Right forelimb (tissue), 1 donor: ENCODE measurements around the gene POLR1H.
"Not testable (repeated sequence)": the region's sequence is repeated elsewhere in the genome, so short reads cannot be mapped to it uniquely, and the experiment has no call there.

Experiments
- DNase-seq: peaks from one replicate; pipeline ENCODE4 v3.0.0-alpha.2; 2018

Gene POLR1H

GRCh38 chr6:30061092-30061857, at the start of gene POLR1H:
Gene POLR1H (plus strand): TSS chr6:30061265. CDS start chr6:30061525, 260 bp downstream.
- DNase-seq, result peak; percentile 93

DNA sequence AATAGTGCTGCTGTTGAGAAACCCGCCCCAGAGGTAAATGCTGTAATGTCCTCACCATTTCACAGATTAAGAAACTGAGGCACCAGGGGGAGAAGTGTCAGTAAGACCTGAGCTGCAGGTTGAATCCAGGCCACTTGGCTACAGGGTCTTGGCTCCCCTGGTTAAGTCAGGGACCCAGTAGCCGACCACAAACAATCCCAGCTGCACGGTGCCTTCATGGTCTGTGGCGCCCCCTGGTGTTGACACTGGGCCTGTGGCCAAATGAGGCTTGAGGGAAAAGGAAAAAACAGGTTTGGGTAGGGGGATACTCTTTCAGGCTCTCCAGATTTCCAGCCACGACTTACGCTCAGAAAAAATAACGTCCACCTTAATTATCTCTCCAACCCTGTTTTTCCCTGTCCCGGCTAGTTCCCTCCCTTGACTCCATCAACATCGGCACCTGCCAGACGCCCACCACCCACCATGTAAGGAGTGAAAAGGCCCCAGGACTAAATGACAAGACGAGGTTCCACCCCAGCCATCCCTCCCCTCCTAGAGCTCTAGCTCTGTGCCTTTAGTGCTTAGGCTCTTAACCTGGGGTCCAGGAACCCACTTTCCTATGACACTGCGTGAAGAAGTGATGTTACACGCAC, 47.7 kb upstream of the POLR1H start:
- DNase-seq, result no peak

DNA sequence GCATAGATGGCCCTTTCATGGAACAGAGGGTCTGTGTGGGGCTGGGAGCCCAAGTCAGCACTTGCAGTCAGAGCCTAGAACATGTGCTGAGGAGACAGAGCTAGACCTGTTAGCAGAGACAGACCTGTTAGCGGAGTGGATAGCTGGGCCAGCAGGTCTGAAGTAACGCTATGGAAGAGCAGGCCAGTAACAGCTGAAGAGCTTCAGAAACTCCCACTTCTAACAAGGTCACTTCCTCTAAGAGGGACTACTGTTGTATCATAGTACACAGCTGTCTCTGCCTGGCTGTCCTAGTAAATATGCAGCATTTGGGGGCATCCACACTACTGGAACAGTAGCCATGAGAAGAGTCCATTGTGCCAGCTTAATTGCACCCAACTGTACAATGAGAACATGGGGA, 41.2 kb upstream of the POLR1H start:
- no peak for DNase-seq

- DNase-seq, result no peak
Measured at GRCh38 chr6:30020626-30021025, 40.4 kb upstream of the POLR1H start.

GRCh38 chr6:30022189-30022588, 38.9 kb upstream of the POLR1H start:
- DNase-seq, result no peak

GRCh38 chr6:30022712-30023111, 38.4 kb upstream of the POLR1H start:
- not testable (repeated sequence) for DNase-seq

- no peak for DNase-seq
Measured at GRCh38 chr6:30025186-30025585, 35.9 kb upstream of the POLR1H start.

- no peak for DNase-seq
Measured at GRCh38 chr6:30029588-30029987, 31.5 kb upstream of the POLR1H start.

DNA sequence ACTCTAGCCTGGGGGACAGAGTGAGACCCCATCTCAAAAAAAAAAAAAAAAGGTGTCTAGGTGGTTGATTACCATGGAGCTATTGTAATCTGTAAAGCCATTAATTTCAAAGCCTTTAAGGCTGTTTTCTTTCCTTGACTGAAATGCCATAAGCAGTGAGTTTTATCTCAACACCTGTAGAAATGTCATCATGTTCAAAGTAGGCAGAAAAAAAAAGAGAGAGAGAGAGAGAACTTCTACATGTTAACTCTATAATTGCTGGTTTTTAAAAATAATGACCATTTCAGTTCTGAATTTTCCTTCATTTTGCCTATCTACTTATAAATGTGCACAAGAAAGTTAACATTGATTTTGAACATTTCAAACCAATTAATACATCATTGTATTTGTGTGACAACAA, 29.7 kb upstream of the POLR1H start:
- DNase-seq, result no peak

GRCh38 chr6:30033440-30033839, 27.6 kb upstream of the POLR1H start:
- not testable (repeated sequence) for DNase-seq

- DNase-seq, result no peak
Measured at GRCh38 chr6:30035784-30036183, 25.3 kb upstream of the POLR1H start.

GRCh38 chr6:30037182-30037788, 23.8 kb upstream of the POLR1H start:
- no peak for DNase-seq

GRCh38 chr6:30041221-30041620, 19.8 kb upstream of the POLR1H start:
- DNase-seq, result no peak

DNA sequence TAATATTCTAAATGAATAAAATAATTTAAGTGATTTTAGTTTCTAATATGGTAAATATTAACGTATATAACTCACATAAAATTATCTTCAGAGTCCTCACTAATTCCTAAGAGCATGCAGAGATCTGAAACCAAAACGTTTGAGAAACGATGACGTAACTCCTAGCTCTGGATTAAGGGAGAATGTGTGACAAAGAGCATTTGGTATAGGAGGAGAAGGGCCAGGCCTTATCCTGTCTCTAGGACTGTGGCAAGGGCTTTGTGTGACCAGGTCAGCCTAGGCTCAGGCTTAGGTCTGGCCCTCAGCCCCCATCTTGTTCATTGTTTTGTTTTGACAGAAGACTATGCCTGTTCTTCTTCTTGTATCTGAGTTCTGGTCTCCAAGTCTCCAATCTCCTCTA, 19.2 kb upstream of the POLR1H start:
- DNase-seq, result no peak

DNA sequence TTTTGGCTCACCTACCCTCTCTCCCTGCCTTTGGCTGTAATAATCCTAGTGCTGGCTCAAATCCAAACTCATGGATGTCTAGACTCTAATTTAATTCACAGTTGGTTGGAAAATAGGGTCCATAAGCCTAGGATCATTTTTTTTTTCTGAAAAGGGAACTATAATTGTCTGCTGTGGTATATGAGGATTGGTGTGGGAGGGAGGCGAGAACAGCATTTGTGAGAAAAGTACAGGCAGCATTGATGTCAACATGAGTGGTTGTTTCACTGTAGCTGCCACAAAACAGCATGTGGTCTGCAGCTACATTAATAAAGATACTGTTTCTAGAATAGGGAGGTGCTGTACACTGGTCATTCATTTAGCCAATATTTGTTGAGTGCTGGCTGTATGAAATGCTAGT, 18.6 kb upstream of the POLR1H start:
- no peak for DNase-seq

GRCh38 chr6:30042914-30043313, 18.2 kb upstream of the POLR1H start:
- DNase-seq, result no peak

DNA sequence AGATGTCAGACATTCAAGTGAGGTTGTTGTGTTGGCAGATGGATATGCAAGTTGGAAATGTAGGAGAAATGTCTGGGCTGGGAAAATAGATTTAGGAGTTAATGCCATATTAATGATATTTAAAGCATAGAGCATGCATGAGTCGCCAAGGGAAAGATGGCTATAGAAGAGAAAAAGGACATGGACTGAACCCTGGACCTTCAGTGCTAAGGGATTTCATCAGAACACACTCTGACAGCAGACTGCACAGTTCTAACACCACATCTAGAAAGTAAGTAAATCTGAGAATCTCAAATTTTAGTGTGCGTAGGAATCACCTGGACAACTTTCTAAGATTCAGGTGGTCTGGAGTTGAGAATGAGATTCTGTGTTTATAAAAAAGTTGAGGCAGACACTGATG, 17.3 kb upstream of the POLR1H start:
- no peak for DNase-seq

DNA sequence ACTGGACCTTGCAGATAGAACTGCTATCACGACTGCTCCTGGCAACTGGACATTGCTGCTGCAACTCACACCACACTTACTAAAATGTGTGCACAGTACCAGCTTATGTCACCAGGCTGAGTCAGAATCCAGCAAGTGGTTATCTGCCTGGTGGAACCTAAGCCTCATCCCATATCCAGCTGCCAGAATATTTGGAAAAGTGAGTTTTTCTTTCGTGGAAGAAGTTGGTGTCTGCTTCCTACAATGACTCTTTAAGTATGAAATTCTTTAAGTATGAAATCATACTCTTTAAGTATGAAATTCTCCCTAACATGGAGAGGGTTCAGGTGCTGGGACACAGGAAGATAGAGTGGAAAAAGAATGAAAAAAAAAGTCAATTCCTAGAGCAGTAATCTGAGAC, 16.4 kb upstream of the POLR1H start:
- no peak for DNase-seq

- no peak for DNase-seq
Measured at GRCh38 chr6:30047220-30047619, 13.8 kb upstream of the POLR1H start.

- no peak for DNase-seq
Measured at GRCh38 chr6:30053682-30054081, 7.4 kb upstream of the POLR1H start.

DNA sequence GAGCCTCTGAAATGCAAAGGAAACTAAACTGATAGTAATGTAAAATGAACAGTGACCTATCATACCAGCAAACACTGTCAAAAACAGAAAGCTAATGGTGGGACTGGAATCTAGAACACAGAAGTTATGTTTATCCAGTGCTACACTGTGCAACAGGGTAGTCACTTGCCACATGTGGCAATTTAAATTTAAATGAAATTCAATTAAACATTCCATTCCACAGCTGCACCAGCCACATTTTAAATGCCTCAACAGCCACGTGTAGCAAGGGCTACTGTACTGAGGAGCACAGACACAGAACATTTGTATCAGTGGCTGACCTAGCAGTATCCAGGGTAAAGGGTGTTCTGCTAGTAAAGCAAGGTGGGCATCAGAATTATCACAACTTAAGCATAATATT, 5.6 kb upstream of the POLR1H start:
- no peak for DNase-seq

GRCh38 chr6:30060606-30061091, 416 bp upstream of the POLR1H start:
- DNase-seq, result peak; percentile 62

GRCh38 chr6:30061858-30062458, 893 bp downstream of the POLR1H start:
- no peak for DNase-seq
